DMS 273 (cell line): ENCODE measurements around the gene AUNIP.

Experiments used
- DNase-seq: peaks from one replicate; lab custom pipeline; 2025; ENCODE audit not compliant: unreplicated experiment; lab: John Stamatoyannopoulos, UW

Gene AUNIP

DNA sequence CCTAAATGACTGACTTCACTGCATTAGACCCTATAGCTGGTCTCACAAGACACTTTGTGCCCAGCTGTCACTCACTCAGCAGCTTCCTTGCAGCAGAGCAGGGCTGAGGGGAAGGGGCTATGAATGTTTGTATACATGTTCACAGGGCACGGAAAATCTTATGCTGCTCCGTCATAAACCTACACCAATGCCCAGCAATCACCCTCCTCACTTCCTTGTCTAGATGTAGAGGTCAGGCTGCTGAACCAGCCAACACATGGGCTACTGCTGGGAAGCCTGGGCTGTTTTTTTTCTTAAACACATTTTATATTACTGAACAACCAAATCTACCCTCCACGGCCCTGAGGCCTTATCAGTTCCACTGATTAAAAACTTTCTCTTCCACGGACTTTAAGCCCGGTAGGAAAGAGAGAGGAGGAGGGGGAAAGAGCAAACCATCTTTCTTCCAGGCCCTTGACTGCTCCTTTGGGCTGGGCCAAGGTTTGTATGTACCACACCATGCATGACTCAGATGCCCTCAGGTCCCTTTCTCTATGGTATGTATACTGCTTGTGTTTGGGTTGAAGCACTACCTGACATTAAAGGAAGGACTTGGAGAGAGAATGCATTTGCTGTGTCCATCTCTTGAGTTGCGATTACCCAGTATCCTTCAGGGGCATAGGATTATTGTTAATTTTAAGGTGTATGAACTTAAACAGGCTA, 26.8 kb downstream of the AUNIP start:
- DNase-seq, result no peak

GRCh38 chr1:25831569-25832196, 27.6 kb downstream of the AUNIP start:
- no peak for DNase-seq

DNA sequence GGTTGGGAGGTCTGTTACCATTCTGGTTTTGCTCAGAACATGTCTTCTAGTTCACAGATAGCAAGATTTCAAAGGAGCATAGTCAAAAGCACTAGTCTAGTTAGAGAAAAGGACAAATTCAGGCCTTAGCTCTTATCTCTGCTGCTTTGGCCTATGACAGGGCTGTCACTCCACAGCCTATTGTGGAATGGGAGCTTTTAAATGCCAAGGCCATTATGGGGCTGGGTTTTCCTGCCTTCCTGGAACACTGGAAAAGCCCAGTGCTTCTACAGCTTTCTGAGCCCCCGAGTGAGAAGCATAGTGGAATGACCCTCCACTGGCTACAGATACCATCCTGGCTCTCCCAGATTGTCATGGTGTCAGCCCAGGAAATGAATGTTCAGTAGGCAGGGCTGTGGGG, 30.2 kb downstream of the AUNIP start:
- DNase-seq, result no peak

DNA sequence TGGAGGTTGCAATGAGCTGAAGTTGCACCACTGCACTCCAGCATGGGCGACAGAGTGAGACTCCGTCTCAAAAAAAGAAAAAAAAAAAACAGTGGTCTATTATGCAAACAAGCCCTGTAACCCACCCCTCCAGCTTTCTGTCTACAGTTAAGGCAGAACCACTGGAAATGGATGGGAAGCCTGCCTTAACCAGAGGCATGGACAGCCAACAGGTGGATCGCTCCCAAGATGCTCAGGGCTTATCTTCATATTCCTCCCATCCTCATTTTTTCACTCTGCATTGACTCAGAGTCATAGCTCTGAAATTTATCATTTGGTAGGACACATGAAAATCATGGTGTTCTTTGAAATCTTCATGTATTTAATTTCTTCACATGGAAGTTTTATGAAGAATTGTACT, 30.8 kb downstream of the AUNIP start:
- no peak for DNase-seq

- no peak for DNase-seq
Observed at GRCh38 chr1:25826571-25826970, 32.7 kb downstream of the AUNIP start.

- DNase-seq, result no peak
Observed at GRCh38 chr1:25825605-25826004, 33.7 kb downstream of the AUNIP start.

DNA sequence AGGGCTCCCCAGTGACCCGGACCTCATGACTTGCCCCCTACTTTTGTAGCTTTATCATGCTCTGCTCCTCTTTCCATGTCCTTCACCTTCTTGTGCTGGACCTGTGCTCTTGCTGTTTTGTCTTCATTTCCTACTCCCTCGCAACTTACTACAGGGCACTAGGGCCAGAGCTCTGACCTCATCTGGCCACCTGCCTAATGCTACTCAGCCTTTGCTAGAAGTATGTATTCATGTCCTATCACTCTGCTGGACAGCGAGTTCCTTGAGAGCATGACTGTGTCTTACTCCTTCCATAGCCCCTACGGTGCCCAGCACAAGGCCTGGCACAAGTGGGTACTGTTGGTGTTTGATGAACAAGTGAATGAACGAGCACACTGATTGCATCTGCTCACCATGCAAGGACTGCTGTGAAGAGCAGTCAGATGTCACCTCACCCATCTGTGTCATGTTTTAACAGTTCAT, 37.6 kb downstream of the AUNIP start:
- no peak for DNase-seq

- DNase-seq, result no peak
Observed at GRCh38 chr1:25821112-25821476, 38.2 kb downstream of the AUNIP start.

DNA sequence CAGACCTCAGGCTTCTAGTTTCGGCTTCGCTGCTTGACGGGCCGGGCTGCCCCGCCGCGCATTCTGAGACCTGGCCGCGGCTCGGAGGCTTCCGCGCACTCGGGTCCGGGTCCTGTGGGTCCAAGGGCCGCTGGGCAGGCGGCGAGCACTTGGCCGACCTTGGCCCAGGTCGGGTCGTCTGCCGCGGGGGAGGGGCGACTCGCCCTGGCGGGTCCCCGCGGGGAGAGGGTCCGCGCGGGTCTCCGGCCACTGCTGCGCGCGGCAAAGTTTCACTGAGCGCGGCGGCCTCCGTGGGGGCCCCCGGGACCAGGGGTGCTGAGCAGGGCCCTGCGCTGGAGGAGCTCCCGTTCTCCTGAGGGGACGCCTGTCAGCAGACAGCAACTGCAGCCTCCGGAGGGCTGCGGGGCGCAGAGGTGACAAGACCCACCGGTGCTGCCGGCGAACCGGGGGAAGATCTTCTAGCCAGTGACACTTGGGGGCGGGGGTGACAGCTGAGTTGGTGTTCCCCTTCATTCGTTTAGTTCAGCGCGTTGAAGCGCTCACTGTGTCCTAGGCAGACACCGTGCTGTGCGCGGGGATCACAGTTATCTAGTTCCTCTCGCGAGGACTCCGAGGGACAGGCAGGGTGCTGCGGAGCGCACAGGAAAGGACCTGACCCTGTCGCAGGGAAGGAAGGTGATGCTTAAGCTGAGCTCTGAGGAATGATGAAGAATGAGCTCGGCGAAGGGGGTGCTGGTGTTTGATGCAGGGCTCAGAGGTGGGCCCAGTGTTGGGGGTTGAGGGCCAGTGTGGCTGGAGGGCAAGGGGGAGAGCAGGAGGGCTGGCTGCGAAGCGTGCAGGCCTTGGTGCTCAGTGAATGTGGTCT, 38.8 kb downstream of the AUNIP start:
- peak; percentile 76 for DNase-seq

- DNase-seq, result peak; percentile 92
Observed at GRCh38 chr1:25819491-25820246, 39.6 kb downstream of the AUNIP start, which contains the start of gene MTFR1L. Gene MTFR1L, plus strand, starts transcription at chr1:25819954. Its CDS starts 3,151 bp downstream, at chr1:25823105.

DNA sequence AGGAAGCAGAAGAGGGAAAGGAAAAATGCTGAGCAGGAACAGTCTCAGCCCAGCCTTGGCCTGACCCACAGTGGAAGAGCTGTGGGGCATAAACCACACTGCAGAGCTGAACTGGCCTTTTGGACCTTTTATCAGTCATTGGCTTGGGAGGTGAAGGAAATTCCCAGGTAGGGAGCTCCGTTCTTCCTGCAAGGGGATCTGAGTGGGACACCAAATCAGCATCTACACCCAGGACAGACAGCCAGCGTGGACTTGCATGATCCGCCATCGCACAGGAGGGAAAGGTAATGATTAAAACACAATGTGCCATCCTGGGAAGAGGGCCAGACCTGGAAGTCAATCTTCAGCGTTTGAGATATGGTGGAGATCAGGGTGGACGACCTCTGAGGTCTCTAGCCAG, 40.7 kb downstream of the AUNIP start:
- DNase-seq, result no peak

DNA sequence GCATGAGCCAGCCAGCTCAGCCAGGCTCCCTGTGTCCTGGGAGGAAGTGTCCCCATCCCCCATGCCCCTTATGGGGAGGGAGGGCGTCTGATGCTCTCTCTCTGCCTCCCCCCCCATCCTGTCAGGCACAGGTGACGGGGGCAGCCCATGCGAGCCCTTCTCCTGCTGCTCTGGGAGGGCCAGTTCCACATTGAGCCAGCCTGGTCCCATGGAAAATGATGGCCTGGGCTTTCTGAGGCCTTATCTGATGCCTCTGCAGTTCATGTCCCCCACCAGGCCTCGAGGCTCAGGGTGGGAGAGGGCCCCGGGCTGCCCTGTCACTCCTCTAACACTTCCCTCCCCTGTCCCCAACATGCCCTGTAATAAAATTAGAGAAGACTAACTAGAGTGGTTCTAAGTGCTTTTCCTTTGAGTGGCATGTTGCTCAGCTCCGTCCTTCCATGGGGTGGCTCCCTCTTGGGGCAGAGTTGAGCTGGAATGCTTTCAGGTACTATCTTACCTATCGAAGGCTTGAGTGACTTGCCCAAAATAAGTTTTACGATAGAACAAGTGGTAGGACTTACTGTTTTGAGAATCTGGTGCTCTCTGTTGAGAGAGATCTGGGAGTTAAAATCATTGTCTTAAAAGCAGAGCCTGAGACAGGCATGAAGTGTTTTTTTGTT, 41.3 kb downstream of the AUNIP start:
- DNase-seq, result peak; percentile 33

DNA sequence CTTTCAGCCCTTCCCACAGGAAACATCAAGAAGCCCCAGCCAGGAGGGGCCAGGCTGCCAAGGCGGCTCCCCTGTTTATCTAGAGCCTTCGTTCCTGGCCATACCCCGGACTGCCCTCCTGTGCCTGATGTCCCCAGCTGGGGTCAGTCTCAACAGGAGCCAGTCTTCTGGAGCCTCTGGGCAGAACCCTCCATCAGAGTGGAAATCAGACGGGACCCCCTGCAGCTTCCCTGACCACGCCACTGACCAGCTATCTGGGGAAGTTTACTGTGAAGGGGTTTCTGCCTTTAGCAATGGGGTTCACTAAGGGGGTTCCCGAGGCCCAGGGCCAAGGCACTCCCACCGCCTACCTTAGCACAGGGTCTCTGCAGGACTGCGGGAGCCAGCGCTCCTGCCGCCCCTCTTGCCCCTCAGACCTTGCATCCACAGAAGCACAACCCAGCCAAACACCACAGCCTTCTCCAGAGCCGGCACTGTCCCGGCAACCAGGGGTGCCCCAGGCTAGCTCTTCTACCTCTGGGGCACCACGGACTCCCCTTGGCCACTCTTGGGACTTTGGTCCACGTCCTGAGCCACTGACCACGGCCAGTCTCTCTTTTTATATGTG, 43.0 kb downstream of the AUNIP start:
- no peak for DNase-seq

GRCh38 chr1:25815208-25816111, 43.8 kb downstream of the AUNIP start:
- DNase-seq, result no peak

- DNase-seq, result no peak
Observed at GRCh38 chr1:25814549-25815087, 44.6 kb downstream of the AUNIP start.

- DNase-seq, result no peak
Observed at GRCh38 chr1:25813734-25814471, 45.4 kb downstream of the AUNIP start.

DNA sequence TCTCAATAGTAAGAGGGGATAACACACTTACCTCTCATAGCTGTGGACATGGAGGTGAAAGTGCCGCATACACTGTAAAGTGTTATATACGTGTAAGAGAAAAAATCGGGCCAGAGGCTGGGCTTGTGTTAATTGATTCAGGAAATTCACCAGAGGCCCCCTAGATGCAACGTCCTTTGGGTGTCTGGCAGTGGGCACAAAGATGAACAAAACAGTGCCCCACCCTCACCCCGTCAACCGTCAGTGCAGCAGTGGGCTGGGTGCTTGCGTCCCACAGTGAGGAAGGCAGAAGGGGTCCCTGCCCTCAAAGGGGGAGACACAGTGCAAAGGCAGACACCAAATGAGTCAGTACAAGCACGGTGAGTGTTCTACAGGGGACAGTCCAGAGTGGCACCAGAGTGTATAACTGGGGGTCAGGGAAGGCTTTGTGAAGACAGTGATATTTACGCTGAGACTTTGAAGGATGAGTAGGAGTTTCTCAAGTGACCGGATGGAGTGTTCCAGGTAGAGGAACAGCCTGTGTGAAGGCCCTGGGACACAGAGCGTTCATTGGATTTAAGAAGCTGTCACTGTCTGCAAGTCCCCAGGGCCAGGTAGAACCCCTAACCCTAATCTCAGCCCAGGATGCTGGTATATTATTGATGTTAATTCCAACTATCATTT, 46.1 kb downstream of the AUNIP start:
- DNase-seq, result no peak
